ENCODE data around the gene SBK1. TPM values are rescaled to one million over a fixed set of nuclear protein-coding genes. Genes with fewer than 3 reads are reported as not detected.

The SBK1 gene
- polyA plus RNA-seq, 4 donors = 13.4 to 27.3 (median 20.2) TPM

- no peak for DNase-seq (ENCODE audit: low read depth in 4 of 4, low spot score in 2 of 4)
These were observed 10.8 kb downstream of the SBK1 start for GRCh38 chr16:28303132-28303531.

- peak in 1 of 4 donors; percentile 33 for DNase-seq (ENCODE audit: low read depth in 4 of 4, low spot score in 2 of 4)
These were observed 11.9 kb downstream of the SBK1 start for GRCh38 chr16:28304214-28304613.

GRCh38 chr16:28307936-28308335, 15.6 kb downstream of the SBK1 start:
- no peak for DNase-seq (ENCODE audit: low read depth in 4 of 4, low spot score in 2 of 4)

- no peak for DNase-seq (ENCODE audit: low read depth in 4 of 4, low spot score in 2 of 4)
These were observed 16.7 kb downstream of the SBK1 start for GRCh38 chr16:28308794-28309584.

GRCh38 chr16:28309811-28310311, 17.5 kb downstream of the SBK1 start:
- no peak for DNase-seq (ENCODE audit: low read depth in 4 of 4, low spot score in 2 of 4)

DNA sequence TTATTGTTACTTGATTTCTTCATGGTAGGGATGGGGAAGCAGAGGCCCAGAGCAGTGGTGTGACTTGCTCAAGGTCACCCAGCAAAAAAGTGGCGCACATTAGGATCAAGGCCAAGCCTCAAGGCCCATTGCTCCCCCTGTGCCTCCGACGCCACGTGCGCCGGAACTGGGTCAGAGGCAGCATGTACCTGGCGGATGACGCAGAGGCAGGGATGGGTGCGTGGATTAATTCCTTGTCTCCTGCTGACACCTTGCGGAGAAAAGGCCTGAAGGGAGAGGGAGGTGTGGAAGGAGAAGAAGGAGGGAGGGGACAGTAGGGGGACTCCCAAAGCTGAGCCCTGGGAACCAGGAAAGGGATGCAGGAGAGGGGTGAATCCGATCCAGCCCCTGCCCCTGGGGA, 18.5 kb downstream of the SBK1 start:
- no peak for DNase-seq (ENCODE audit: low read depth in 4 of 4, low spot score in 2 of 4)

DNA sequence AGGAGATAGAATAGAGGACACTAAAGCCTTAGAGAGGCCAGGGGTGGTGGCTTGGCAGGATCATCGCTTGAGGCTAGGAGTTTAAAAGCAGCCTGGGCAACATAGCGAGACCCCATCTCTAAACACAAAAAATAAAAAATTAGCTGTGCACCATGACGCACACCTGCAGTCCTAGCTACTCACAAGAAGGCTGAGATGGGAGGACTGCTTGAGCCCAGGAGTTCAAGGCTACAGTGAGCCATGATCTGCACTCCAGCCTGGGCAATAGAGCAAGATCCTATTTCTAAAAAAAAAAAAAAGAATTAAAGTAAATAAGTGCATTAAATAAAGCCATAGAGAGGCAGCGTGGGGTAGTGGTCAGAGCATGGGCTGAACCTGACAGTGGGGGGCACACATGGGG, 19.1 kb downstream of the SBK1 start:
- DNase-seq (ENCODE audit: low read depth in 4 of 4, low spot score in 2 of 4) = no peak

DNA sequence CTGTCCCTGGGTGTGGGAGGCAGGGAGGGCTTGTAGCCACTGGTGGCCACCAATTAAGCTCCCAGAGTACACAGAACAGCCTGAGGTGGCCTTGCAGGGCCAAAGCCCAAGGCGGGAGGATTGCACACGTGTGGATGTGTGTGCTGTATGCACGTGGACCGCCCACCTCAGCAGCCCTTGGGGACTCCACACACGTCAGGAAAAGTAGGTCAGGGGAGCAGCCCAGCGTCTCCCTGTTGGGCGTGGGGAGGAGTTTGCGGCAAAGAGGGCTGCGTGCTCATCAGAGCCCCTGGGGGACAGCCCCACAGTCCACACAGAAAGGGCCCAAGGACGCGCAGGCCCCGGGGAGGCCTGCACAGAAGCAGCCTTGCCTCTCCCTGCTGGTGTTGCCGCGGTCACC, 19.6 kb downstream of the SBK1 start:
- DNase-seq (ENCODE audit: low read depth in 4 of 4, low spot score in 2 of 4) = no peak

DNA sequence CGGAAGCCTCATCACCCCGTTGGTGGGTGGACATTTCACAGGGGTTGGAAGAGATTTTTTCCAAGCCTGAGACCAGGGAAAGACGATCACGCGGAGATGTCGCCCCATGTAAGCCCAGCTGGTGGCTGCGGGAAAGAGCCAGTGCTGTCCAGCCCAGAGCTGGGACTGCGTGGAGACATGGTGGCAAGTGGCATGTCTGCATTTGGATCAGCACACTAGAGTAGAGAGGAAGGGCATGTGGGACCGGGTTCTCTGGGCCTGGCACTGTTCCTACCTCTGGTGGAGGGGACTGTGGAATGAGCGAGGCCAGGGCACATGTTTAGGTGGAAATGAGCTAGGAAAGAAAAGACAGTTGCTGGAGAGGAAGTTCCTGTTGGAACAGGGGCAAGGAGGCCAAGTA, 20.0 kb downstream of the SBK1 start:
- no peak for DNase-seq (ENCODE audit: low read depth in 4 of 4, low spot score in 2 of 4)

GRCh38 chr16:28313587-28313986, 21.3 kb downstream of the SBK1 start:
- no peak for DNase-seq (ENCODE audit: low read depth in 4 of 4, low spot score in 2 of 4)

DNA sequence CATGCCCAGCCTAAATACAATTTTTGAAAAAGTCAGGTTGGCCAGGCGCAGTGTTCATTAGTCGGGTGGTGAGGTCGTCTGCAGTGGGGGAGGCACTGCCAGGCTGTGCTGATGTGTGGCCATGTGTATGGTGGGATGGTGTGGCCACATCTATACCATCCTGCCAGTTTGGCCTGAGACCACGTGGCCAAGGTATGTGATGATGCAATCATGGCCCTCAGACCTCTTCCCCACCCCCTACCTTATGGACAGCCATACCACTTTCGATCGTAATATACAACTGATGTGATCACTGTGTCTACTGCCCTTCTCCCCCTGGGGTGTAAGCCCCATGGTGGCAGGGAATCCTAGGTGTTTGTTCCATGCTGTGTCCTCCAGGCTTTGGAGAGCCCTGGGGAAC, 23.7 kb downstream of the SBK1 start:
- DNase-seq (ENCODE audit: low read depth in 4 of 4, low spot score in 2 of 4) = no peak

GRCh38 chr16:28317040-28317880, 24.9 kb downstream of the SBK1 start:
- DNase-seq (ENCODE audit: low read depth in 4 of 4, low spot score in 2 of 4) = no peak

GRCh38 chr16:28318042-28318744, 25.9 kb downstream of the SBK1 start:
- no peak for DNase-seq (ENCODE audit: low read depth in 4 of 4, low spot score in 2 of 4)

- DNase-seq (ENCODE audit: low read depth in 4 of 4, low spot score in 2 of 4) = no peak
These were observed 27.2 kb downstream of the SBK1 start for GRCh38 chr16:28319476-28320022.

DNA sequence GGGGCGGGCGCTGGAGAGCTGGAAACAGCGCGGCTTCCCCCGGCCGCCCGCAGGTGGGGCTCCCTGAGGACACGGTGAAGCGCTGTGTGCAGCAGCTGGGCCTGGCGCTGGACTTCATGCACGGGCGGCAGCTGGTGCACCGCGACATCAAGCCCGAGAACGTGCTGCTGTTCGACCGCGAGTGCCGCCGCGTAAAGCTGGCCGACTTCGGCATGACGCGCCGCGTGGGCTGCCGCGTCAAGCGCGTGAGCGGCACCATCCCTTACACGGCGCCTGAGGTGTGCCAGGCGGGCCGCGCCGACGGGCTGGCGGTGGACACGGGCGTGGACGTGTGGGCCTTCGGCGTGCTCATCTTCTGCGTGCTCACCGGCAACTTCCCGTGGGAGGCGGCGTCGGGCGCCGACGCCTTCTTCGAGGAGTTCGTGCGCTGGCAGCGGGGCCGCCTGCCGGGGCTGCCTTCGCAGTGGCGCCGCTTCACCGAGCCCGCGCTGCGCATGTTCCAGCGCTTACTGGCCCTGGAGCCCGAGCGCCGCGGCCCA, 27.8 kb downstream of the SBK1 start:
- DNase-seq (ENCODE audit: low read depth in 4 of 4, low spot score in 2 of 4) = no peak

GRCh38 chr16:28320741-28321140, 28.4 kb downstream of the SBK1 start:
- no peak for DNase-seq (ENCODE audit: low read depth in 4 of 4, low spot score in 2 of 4)

GRCh38 chr16:28321700-28322411, 29.5 kb downstream of the SBK1 start:
- DNase-seq (ENCODE audit: low read depth in 4 of 4, low spot score in 2 of 4) = no peak

DNA sequence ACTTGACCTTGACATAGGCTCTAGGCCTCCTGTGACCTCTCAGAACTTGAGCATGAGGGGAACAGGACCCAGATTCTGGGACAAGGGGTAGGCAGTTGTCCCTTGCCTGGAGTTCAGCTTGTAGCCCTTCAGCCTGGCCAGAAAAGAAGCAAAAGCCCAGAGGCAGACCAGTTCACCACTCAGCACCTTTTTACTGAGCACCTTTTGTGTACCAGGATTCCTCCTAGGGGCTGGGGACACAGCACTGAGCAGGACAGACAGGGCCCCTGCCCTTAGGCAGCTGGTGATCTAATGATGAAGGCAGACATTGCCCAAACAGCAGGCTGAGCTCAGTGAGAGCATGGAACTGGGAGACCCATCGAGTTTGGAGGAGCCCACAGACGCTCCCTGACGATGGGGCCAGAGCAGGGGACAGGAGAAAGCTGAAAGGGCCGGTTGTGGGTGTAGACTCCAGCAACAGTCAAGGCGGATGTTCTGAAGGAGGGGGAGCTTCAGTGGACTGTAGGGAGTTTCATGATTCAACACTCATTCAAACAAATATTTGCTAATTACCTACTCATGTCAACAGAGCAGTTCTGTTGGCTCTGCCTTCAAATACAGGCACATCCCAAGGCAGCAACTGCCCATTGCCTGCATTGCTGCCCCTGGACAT, 32.0 kb downstream of the SBK1 start:
- DNase-seq (ENCODE audit: low read depth in 4 of 4, low spot score in 2 of 4) = no peak

DNA sequence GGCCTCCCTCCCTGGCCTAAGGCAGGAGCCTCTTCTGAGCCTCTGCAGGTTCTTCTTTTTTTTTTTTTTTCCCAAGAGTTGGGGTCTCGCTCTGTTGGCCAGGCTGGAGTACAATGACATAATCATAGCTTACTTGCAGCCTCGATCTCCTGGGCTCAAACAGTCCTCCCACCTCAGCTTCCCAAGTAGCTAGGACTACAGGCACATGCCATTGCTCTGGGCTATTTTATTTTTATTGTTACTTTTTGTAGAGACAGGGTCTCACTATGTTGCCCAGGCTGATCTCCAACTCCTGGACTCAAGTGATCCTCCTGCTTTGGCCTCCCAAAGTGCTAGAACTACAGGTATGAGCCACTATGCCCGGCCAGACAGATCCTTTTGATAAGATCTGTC, 32.6 kb downstream of the SBK1 start:
- DNase-seq (ENCODE audit: low read depth in 4 of 4, low spot score in 2 of 4) = no peak
